ENCODE data around the gene C21orf58. TPM values are rescaled to one million over a fixed set of nuclear protein-coding genes. Genes with fewer than 3 reads are reported as not detected.

C21orf58 gene
- polyA plus RNA-seq, 3 donors = 0.15 to 0.73 (median 0.21) TPM

GRCh38 chr21:46345861-46346260, 22.2 kb upstream of the C21orf58 start:
- TF ChIP-seq CTCF (IDR thresholded peaks at IDR 0.05) = no peak
- no peak for DNase-seq
- Mint-ChIP-seq H3K9me3 (no peaks in the 10 kb centered on the region), H3K4me1 (no peaks in the 10 kb centered on the region), H3K4me3 (no peak overlapping the region), H3K27me3 (ENCODE audit: low read depth in 3 of 3) (peaks cover 0 to 1% (median 0%) of the 10 kb centered on the region in 3 donors), H3K27ac (no peak overlapping the region), H3K36me3 (peaks cover 60 to 90% of the 10 kb centered on the region in 2 donors)
- Histone ChIP-seq H3K27ac (ENCODE audit: low read depth in 1 of 2, low read length in 2 of 2) (no peak overlapping the region), H3K4me2 (replicated peaks; ENCODE audit: extremely low read depth, low read length, poor library complexity, severe bottlenecking) (no peak overlapping the region), H3K27me3 (ENCODE audit: control insufficient read depth in 2 of 2, insufficient read depth in 2 of 2, low read length in 2 of 2) (no peaks in the 10 kb centered on the region), H3K36me3 (replicated peaks in 1 of 2; ENCODE audit: control insufficient read depth in 1 of 2, insufficient read depth in 2 of 2, low read length in 2 of 2) (peaks cover 56 to 85% of the 10 kb centered on the region in 2 donors), H3K9me3 (replicated peaks in 1 of 2; ENCODE audit: control insufficient read depth in 1 of 2, insufficient read depth in 1 of 2, low read length in 2 of 2) (no peaks in the 10 kb centered on the region), H4K20me1 (ENCODE audit: insufficient read depth, low read length) (no peaks in the 10 kb centered on the region), H3K4me3 (replicated peaks in 1 of 3; ENCODE audit: low read depth in 2 of 3, low read length in 3 of 3) (no peak overlapping the region), H3K9ac (ENCODE audit: insufficient read depth, low read length, poor library complexity, severe bottlenecking) (no peak overlapping the region), H3K4me1 (ENCODE audit: control insufficient read depth in 1 of 2, insufficient read depth in 2 of 2, low read length in 2 of 2) (no peaks in the 10 kb centered on the region), H2AFZ (ENCODE audit: insufficient read depth, low read depth, low read length, poor library complexity, severe bottlenecking) (no peak overlapping the region), H3K79me2 (ENCODE audit: insufficient read depth, low read length) (peaks cover 26% of the 10 kb centered on the region)
- 97% methylated on average over 14 of the region's 14 CpGs for WGBS (ENCODE audit: insufficient coverage)
- intact Hi-C loops (cut with micrococcal nuclease) = no loop called here

GRCh38 chr21:46344219-46344915, 20.7 kb upstream of the C21orf58 start:
- H3K27ac Mint-ChIP-seq = peak overlapping the region in 1 of 7 donors; percentile 32
- no peak for TF ChIP-seq CTCF (IDR thresholded peaks at IDR 0.05)
- H3K9me3 Mint-ChIP-seq = no peaks in the 10 kb centered on the region
- intact Hi-C loops (cut with micrococcal nuclease) = no loop called here
- H3K36me3 ChIP-seq (replicated peaks in 1 of 2; ENCODE audit: control insufficient read depth in 1 of 2, insufficient read depth in 2 of 2, low read length in 2 of 2) = peaks cover 47 to 81% of the 10 kb centered on the region in 2 donors
- DNase-seq = no peak
- H3K4me3 ChIP-seq (replicated peaks in 1 of 3; ENCODE audit: low read depth in 2 of 3, low read length in 3 of 3) = no peak overlapping the region
- no peaks in the 10 kb centered on the region for H3K27me3 ChIP-seq (ENCODE audit: control insufficient read depth in 2 of 2, insufficient read depth in 2 of 2, low read length in 2 of 2)
- H3K9me3 ChIP-seq (replicated peaks in 1 of 2; ENCODE audit: control insufficient read depth in 1 of 2, insufficient read depth in 1 of 2, low read length in 2 of 2) = no peaks in the 10 kb centered on the region
- H3K4me1 Mint-ChIP-seq = no peaks in the 10 kb centered on the region
- no peak overlapping the region for H3K9ac ChIP-seq (ENCODE audit: insufficient read depth, low read length, poor library complexity, severe bottlenecking)
- H3K4me2 ChIP-seq (replicated peaks; ENCODE audit: extremely low read depth, low read length, poor library complexity, severe bottlenecking) = no peak overlapping the region
- peaks cover 26% of the 10 kb centered on the region for H3K79me2 ChIP-seq (ENCODE audit: insufficient read depth, low read length)
- H3K36me3 Mint-ChIP-seq = peaks cover 59 to 88% of the 10 kb centered on the region in 2 donors
- 99% methylated on average over 18 of the region's 20 CpGs for WGBS (ENCODE audit: insufficient coverage)
- no peak overlapping the region for H3K4me3 Mint-ChIP-seq
- H4K20me1 ChIP-seq (ENCODE audit: insufficient read depth, low read length) = no peaks in the 10 kb centered on the region
- H2AFZ ChIP-seq (ENCODE audit: insufficient read depth, low read depth, low read length, poor library complexity, severe bottlenecking) = no peak overlapping the region
- no peak overlapping the region for H3K27ac ChIP-seq (ENCODE audit: low read depth in 1 of 2, low read length in 2 of 2)
- H3K4me1 ChIP-seq (ENCODE audit: control insufficient read depth in 1 of 2, insufficient read depth in 2 of 2, low read length in 2 of 2) = no peaks in the 10 kb centered on the region
- peaks cover 0 to 1% (median 0%) of the 10 kb centered on the region in 3 donors for H3K27me3 Mint-ChIP-seq (ENCODE audit: low read depth in 3 of 3)
